ENCODE measurements around the gene HMGN3. TPM values are rescaled to one million over a fixed set of nuclear protein-coding genes. Genes with fewer than 3 reads are reported as not detected.

Gene HMGN3
- polyA plus RNA-seq, 1 of the 3 experiments (the other 2 are of a cell fraction): 64.5 TPM

DNA sequence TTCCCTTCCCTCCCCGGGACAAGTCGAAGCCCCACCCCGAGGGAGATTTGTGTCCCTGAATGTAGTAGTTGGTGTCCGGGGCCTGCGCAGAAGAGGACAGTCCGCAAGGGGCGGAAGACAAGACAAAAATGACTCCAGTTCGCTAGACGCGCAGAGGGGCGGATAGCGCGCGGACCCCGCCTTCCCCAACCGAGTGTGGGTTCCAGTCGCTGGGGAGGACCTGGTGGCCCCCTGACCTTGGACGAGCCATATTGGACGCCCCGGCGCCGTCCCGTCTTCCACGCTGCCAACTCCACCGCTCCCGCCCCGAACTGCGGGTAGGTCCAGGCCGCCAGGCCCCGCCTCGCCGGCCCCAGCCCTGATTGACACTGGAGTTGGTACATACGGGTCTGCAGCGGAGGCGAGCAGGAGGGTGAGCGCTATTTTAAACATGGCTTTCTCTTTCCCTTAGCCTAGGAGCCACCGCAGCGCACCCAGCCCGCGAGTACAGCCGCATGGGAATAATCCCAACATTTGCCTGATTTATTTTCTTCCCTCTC lies 802 bp downstream of the HMGN3 start (continued):
- TF ChIP-seq SIN3A (IDR thresholded peaks at IDR 0.05; ENCODE audit: borderline replicate concordance, low read depth, low read length): peak; percentile 26; the same call in 1 of the 2 replicates
- no peak for TF ChIP-seq RFX5 (IDR thresholded peaks at IDR 0.05; ENCODE audit: low read length)
- TF ChIP-seq FOXJ3 (CRISPR knock-in tag; IDR thresholded peaks at IDR 0.05): no peak
- TF ChIP-seq RAD21 (IDR thresholded peaks at IDR 0.05; ENCODE audit: low read length): 0 out of 2 replicates have a peak, but pooled peaks have one; percentile 3
- peak; percentile 72 for TF ChIP-seq NRF1 (IDR thresholded peaks at IDR 0.05; ENCODE audit: low read depth, low read length)
- TF ChIP-seq MXI1 (IDR thresholded peaks at IDR 0.05; ENCODE audit: low read depth, low read length): peak; percentile 79

DNA sequence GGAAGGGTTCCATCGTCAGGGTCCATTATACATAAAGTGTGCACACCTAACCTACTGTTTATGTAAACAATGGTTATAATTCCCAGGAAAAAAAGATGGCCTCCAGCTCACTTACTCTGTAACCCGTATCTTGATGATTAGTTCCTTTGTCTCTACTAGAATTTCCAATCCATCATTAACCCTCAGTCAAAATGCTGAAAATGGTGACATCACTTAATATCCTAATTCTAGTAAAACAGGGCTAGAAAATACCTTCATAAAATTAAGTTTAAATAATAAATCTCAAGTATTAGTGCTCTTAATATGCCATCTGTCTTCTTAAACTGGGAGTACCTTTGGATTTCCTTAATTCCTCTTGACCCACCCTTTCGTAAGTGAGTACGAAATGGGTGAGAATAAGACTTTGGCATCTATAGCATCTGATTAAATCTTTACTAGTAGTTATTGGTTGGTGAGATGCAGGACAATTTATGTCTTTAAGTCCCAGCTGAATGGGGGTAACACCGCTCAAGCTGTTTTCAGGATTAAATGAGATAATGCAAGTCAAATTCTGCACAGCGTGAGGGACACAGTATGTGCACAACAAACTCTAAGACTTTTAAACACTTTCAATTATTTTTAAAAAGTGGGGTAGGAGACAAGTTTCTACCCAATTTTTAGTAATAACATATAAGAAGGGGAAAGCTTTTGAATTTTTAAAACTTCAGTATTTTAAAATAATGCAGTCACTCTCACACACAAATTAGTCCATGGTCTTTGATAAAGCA lies 1.6 kb downstream of the HMGN3 start:
- Histone ChIP-seq H4K20me1 (ENCODE audit: insufficient read depth) (no peaks in the 10 kb centered on the region), H2AFZ (ENCODE audit: low read depth) (peak overlapping the region; percentile 100), H3K4me1 (ENCODE audit: control insufficient read depth in 1 of 2, insufficient read depth in 2 of 2, low read depth in 1 of 2, low read length in 1 of 2) (peaks cover 4 to 6% of the 10 kb centered on the region in 2 experiments; a peak in 2 of 4 replicates), H3K79me2 (ENCODE audit: insufficient read depth) (peaks cover 55% of the 10 kb centered on the region), H3K9ac (peak overlapping the region; percentile 98), H3K4me2 (peak overlapping the region; percentile 98), H3K9me3 (no peaks in the 10 kb centered on the region), H3K27ac (ENCODE audit: low read depth in 2 of 2, low read length in 1 of 2) (peak overlapping the region; percentile 88 to 93), H3K27me3 (ENCODE audit: insufficient read depth) (no peaks in the 10 kb centered on the region), H3K9me2 (no peaks in the 10 kb centered on the region), H3K4me3 (ENCODE audit: low read depth in 2 of 2, low read length in 1 of 2) (peak overlapping the region; percentile 86 to 100), H3K36me3 (replicated peaks in 1 of 2; ENCODE audit: control insufficient read depth in 1 of 2, insufficient read depth in 2 of 2, low read length in 1 of 2) (peaks cover 0 to 7% of the 10 kb centered on the region in 2 experiments), H3F3A (replicated peaks; ENCODE audit: insufficient read depth) (peaks cover 9% of the 10 kb centered on the region)
- WGBS (ENCODE audit: low lambda C conversion rate): 96% methylated on average over 6 of the region's 6 CpGs
- ChIA-PET CTCF (interaction anchor here (0.7 to 1.4 kb wide), 3 partner anchors 9 to 636 kb away, joined by 3 to 4 read pairs (median 4); no protein-coding TSS in a partner anchor), POLR2A (no interaction called here)
- TF ChIP-seq EZH2phosphoT487 (IDR thresholded peaks at IDR 0.05; ENCODE audit: borderline replicate concordance, low read depth): no peak
- TF ChIP-seq, protein P1, sequence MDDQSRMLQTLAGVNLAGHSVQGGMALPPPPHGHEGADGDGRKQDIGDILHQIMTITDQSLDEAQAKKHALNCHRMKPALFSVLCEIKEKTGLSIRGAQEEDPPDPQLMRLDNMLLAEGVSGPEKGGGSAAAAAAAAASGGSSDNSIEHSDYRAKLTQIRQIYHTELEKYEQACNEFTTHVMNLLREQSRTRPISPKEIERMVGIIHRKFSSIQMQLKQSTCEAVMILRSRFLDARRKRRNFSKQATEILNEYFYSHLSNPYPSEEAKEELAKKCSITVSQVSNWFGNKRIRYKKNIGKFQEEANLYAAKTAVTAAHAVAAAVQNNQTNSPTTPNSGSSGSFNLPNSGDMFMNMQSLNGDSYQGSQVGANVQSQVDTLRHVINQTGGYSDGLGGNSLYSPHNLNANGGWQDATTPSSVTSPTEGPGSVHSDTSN (IDR thresholded peaks at IDR 0.05): no peak
- TF ChIP-seq GATA2 (CRISPR knock-in tag; IDR thresholded peaks at IDR 0.05): no peak
- TF ChIP-seq, protein P2, sequence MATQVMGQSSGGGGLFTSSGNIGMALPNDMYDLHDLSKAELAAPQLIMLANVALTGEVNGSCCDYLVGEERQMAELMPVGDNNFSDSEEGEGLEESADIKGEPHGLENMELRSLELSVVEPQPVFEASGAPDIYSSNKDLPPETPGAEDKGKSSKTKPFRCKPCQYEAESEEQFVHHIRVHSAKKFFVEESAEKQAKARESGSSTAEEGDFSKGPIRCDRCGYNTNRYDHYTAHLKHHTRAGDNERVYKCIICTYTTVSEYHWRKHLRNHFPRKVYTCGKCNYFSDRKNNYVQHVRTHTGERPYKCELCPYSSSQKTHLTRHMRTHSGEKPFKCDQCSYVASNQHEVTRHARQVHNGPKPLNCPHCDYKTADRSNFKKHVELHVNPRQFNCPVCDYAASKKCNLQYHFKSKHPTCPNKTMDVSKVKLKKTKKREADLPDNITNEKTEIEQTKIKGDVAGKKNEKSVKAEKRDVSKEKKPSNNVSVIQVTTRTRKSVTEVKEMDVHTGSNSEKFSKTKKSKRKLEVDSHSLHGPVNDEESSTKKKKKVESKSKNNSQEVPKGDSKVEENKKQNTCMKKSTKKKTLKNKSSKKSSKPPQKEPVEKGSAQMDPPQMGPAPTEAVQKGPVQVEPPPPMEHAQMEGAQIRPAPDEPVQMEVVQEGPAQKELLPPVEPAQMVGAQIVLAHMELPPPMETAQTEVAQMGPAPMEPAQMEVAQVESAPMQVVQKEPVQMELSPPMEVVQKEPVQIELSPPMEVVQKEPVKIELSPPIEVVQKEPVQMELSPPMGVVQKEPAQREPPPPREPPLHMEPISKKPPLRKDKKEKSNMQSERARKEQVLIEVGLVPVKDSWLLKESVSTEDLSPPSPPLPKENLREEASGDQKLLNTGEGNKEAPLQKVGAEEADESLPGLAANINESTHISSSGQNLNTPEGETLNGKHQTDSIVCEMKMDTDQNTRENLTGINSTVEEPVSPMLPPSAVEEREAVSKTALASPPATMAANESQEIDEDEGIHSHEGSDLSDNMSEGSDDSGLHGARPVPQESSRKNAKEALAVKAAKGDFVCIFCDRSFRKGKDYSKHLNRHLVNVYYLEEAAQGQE (IDR thresholded peaks at IDR 0.05; ENCODE audit: low read depth, low read length): no peak
- TF ChIP-seq NRF1 (IDR thresholded peaks at IDR 0.05; ENCODE audit: low read depth, low read length): no peak
- no peak for TF ChIP-seq FOSL2 (IDR thresholded peaks at IDR 0.05; ENCODE audit: borderline replicate concordance, low read depth)
- no peak for TF ChIP-seq TEAD4 (IDR thresholded peaks at IDR 0.05; ENCODE audit: borderline replicate concordance, insufficient read depth)
- no peak for TF ChIP-seq JUND (IDR thresholded peaks at IDR 0.05)
- no peak for DNase-seq
